ENCODE measurements around the gene RNF126. TPM values are rescaled to one million over a fixed set of nuclear protein-coding genes. Genes with fewer than 3 reads are reported as not detected.

The RNF126 gene
- total RNA-seq, 1 donor from 2014 or later: 32.9 TPM

- no peak overlapping the region for H3K4me3 ChIP-seq
- H3K9me3 ChIP-seq: no peaks in the 10 kb centered on the region
- TF ChIP-seq, protein P1, sequence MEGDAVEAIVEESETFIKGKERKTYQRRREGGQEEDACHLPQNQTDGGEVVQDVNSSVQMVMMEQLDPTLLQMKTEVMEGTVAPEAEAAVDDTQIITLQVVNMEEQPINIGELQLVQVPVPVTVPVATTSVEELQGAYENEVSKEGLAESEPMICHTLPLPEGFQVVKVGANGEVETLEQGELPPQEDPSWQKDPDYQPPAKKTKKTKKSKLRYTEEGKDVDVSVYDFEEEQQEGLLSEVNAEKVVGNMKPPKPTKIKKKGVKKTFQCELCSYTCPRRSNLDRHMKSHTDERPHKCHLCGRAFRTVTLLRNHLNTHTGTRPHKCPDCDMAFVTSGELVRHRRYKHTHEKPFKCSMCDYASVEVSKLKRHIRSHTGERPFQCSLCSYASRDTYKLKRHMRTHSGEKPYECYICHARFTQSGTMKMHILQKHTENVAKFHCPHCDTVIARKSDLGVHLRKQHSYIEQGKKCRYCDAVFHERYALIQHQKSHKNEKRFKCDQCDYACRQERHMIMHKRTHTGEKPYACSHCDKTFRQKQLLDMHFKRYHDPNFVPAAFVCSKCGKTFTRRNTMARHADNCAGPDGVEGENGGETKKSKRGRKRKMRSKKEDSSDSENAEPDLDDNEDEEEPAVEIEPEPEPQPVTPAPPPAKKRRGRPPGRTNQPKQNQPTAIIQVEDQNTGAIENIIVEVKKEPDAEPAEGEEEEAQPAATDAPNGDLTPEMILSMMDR (IDR thresholded peaks at IDR 0.05): no peak
- ATAC-seq: no peak
- no peak for DNase-seq
- no peak overlapping the region for H3K27ac ChIP-seq
- H3K27me3 ChIP-seq: no peaks in the 10 kb centered on the region
- intact Hi-C loops (cut with DNase I): no loop called here
- no peaks in the 10 kb centered on the region for H3K4me1 ChIP-seq
- H3K36me3 ChIP-seq: peaks cover 42% of the 10 kb centered on the region
These were observed 44.8 kb downstream of the RNF126 start for GRCh38 chr19:618247-618619.

DNA sequence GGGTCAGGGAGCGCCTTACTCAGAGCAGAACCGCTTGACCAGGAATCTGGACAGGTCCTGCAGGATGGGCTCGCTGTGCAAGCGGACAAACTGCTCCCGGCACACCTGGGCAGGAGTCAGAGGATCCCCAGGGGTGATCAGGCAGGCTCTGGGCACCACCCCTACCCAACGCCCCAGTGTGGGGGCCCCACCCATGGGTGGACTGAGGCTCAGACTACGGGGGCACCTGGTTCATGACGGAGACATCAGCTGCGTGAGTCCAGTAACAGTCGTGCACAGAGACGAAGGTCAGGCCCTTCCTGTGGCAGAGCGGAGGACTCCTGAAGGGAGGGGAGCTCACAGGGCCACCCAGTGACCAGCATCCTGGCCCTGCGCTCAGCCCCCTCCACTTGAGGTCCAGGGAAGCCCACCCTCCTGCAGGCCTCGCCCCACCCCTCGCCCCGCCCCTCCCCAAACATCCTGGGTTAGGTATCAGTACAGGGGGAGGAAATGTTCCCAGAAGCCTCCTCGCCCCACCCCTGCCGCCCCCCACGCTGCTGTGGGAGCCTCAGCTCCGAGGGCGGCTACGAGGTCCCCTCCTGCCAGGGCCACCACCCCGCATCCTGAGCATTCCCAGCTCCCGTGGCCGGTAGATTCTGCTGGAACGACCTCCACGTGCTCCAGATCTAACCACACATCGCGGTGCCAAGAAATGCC is 45.3 kb downstream of the RNF126 start:
- intact Hi-C loops (cut with DNase I): no loop called here
- peaks cover 37% of the 10 kb centered on the region for H3K36me3 ChIP-seq

GRCh38 chr19:616747-617526 is 46.1 kb downstream of the RNF126 start:
- DNase-seq (no peak), ATAC-seq (no peak)
- Histone ChIP-seq H3K4me3 (no peak overlapping the region), H3K27ac (no peak overlapping the region), H3K27me3 (no peaks in the 10 kb centered on the region), H3K9me3 (no peaks in the 10 kb centered on the region), H3K36me3 (peaks cover 29% of the 10 kb centered on the region), H3K4me1 (no peaks in the 10 kb centered on the region)
- TF ChIP-seq, protein P1 (IDR thresholded peaks at IDR 0.05): no peak
- intact Hi-C loops (cut with DNase I): no loop called here

More for the DNA sequence above, 45.3 kb downstream of the RNF126 start:
- TF ChIP-seq, protein P1 (IDR thresholded peaks at IDR 0.05): no peak
- Histone ChIP-seq H3K4me3 (no peak overlapping the region), H3K9me3 (no peaks in the 10 kb centered on the region), H3K27ac (no peak overlapping the region), H3K27me3 (no peaks in the 10 kb centered on the region), H3K4me1 (no peaks in the 10 kb centered on the region)
- ATAC-seq: no peak
- DNase-seq: no peak

- no peaks in the 10 kb centered on the region for H3K27me3 ChIP-seq
- no peak overlapping the region for H3K4me3 ChIP-seq
- TF ChIP-seq, protein P1 (IDR thresholded peaks at IDR 0.05): no peak
- peaks cover 24% of the 10 kb centered on the region for H3K36me3 ChIP-seq
- no peaks in the 10 kb centered on the region for H3K4me1 ChIP-seq
- DNase-seq (no peak), ATAC-seq (no peak)
- H3K27ac ChIP-seq: no peak overlapping the region
- H3K9me3 ChIP-seq: no peaks in the 10 kb centered on the region
- intact Hi-C loops (cut with DNase I): no loop called here
These were observed 46.8 kb downstream of the RNF126 start for GRCh38 chr19:616062-616700.

DNA sequence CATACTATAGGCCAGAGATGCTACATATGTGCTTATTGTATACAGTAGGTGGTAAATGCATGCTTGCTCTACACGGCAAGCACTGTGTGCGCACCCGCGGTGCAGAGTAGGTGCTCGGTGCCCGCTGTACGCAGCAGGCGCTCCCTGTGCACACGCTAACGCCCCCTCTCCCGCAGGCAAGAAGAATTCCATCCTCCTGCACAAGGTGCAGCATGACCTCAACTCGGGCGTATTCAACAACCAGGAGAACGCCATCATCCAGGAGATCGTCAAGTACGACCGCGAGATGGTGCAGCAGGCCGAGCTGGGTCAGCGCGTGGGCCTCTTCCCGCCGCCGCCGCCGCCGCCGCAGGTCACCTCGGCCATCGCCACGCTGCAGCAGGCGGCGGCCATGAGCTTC is 47.4 kb downstream of the RNF126 start:
- intact Hi-C loops (cut with DNase I): no loop called here
- no peaks in the 10 kb centered on the region for H3K27me3 ChIP-seq
- ATAC-seq: peak; percentile 48
- no peak for DNase-seq
- H3K4me1 ChIP-seq: no peaks in the 10 kb centered on the region
- H3K36me3 ChIP-seq: peaks cover 24% of the 10 kb centered on the region
- TF ChIP-seq, protein P1 (IDR thresholded peaks at IDR 0.05): no peak
- H3K27ac ChIP-seq: no peak overlapping the region
- no peak overlapping the region for H3K4me3 ChIP-seq
- H3K9me3 ChIP-seq: no peaks in the 10 kb centered on the region
